HCT116 (cell line): ENCODE measurements around the gene CPA1. TPM values are rescaled to one million over a fixed set of nuclear protein-coding genes. Genes with fewer than 3 reads are reported as not detected.

Experiments
- ATAC-seq: fragments of 200-7000 bp; cut with Tn5 transposase; 2 replicates; pipeline ENCODE4 v1.9.1; 2020; ENCODE audit warnings: mild to moderate bottlenecking, moderate library complexity
- BruUV-seq: library from RNA; stranded (reverse); fragments of 400-500 nt; replicated peaks from 2 replicates; lab custom pipeline; 2021; lab: Mats Ljungman, UMichigan
- CTCF ChIA-PET: fragments of 300-600 bp; sonication (Branson Sonifier 250); formaldehyde crosslinking; loops from one replicate; lab custom pipeline; 2021; ENCODE audit warnings: antibody characterized with exemption; lab: Charles Lee
- POLR2A ChIA-PET: fragments of 300-600, 350-600 bp; sonication (Branson Sonifier 250); formaldehyde crosslinking; loops from one replicate; lab custom pipeline; 2021; ENCODE audit warnings: antibody characterized with exemption; lab: Charles Lee
- RAD21 ChIA-PET, 2 experiments: fragments of 300-600 bp; sonication (Branson Sonifier 250); formaldehyde crosslinking; loops; one replicate each; lab custom pipeline; 2023; ENCODE audit warnings: low total read pairs in 2 of 2; ENCODE audit not compliant: uncharacterized antibody in 2 of 2, unreplicated experiment in 2 of 2, low non-redundant PET in 1 of 2; lab: Charles Lee
- DNase-seq: peaks from one replicate; pipeline ENCODE4 v3.0.0-alpha.2; 2010; ENCODE audit warnings: low read depth, low spot score
- H2AFZ ChIP-seq: fragments of 200-600 bp; shearing (Covaris generic), sonication (generic); 2 replicates; pipeline ENCODE4 v1.6.1; 2017; ENCODE audit warnings: low read depth, mixed run types, mixed read lengths, antibody characterized with exemption, low read length; ENCODE audit not compliant: poor library complexity, severe bottlenecking
- H3K27ac ChIP-seq: 2 replicates; pipeline ENCODE4 v1.5.1; 2012; ENCODE audit warnings: low read depth, low read length
- H3K27me3 ChIP-seq: fragments of 200-600 bp; sonication (generic); 2 replicates; pipeline ENCODE4 v1.6.1; 2016; ENCODE audit warnings: mixed run types, low read length, mixed read lengths; ENCODE audit not compliant: insufficient read depth
- H3K36me3 ChIP-seq, 2 experiments: fragments of 200-500 bp in 1 of 2; fragments of 200-600 bp in 1 of 2; sonication (Bioruptor generic) in 1 of 2; sonication (generic) in 1 of 2; 2 replicates each; pipeline versions ENCODE4 v1.5.1 to v1.6.1; 2014 to 2016; ENCODE audit warnings: low read length in 2 of 2, inconsistent platforms in 1 of 2, mixed read lengths in 1 of 2, mixed run types in 1 of 2; ENCODE audit not compliant: insufficient read depth in 2 of 2, control insufficient read depth in 1 of 2
- H3K4me1 ChIP-seq, 2 experiments: fragments of 200-600 bp in 1 of 2; sonication (generic) in 1 of 2; 2 replicates each; pipeline versions ENCODE4 v1.5.1 to v1.6.1; 2012 to 2017; ENCODE audit warnings: low read length in 2 of 2, inconsistent platforms in 1 of 2, mild to moderate bottlenecking in 1 of 2, mixed read lengths in 1 of 2, mixed run types in 1 of 2, moderate library complexity in 1 of 2; ENCODE audit not compliant: insufficient read depth in 2 of 2, control insufficient read depth in 1 of 2
- H3K4me2 ChIP-seq: fragments of 200-600 bp; sonication (generic); 2 replicates; pipeline ENCODE4 v1.6.1; 2017; ENCODE audit warnings: mixed run types, low read length, mixed read lengths
- H3K4me3 ChIP-seq, 2 experiments: fragments of 200-600 bp in 1 of 2; sonication (generic) in 1 of 2; replicated peaks in 1 of 2; 2 replicates each; pipeline ENCODE4 v1.5.1; 2011 to 2016; ENCODE audit warnings: low read length in 2 of 2, control low read depth in 1 of 2, low read depth in 1 of 2, mild to moderate bottlenecking in 1 of 2, mixed read lengths in 1 of 2, mixed run types in 1 of 2
- H3K79me2 ChIP-seq: fragments of 200-600 bp; sonication (generic); 2 replicates; pipeline ENCODE4 v1.6.1; 2017; ENCODE audit warnings: mild to moderate bottlenecking, mixed run types, low read length, moderate library complexity, mixed read lengths; ENCODE audit not compliant: insufficient read depth
- H3K9ac ChIP-seq: fragments of 200-600 bp; sonication (generic); 2 replicates; pipeline ENCODE4 v1.6.1; 2016; ENCODE audit warnings: low read length, mixed read lengths
- H3K9me2 ChIP-seq: fragments of 200-600 bp; sonication (generic), shearing (Covaris generic); 2 replicates; pipeline ENCODE4 v1.6.1; 2017; ENCODE audit warnings: mixed run types, mild to moderate bottlenecking, moderate library complexity; ENCODE audit not compliant: insufficient read depth
- H3K9me3 ChIP-seq, 2 experiments: fragments of 200-500 bp in 1 of 2; fragments of 200-600 bp in 1 of 2; sonication (Bioruptor generic) in 1 of 2; sonication (generic) in 1 of 2; 2 replicates each; pipeline ENCODE4 v1.6.1; 2014 to 2017; ENCODE audit warnings: low read length in 2 of 2, mixed read lengths in 2 of 2, inconsistent platforms in 1 of 2, low read depth in 1 of 2, mild to moderate bottlenecking in 1 of 2, mixed run types in 1 of 2, moderate library complexity in 1 of 2; ENCODE audit not compliant: control insufficient read depth in 1 of 2, insufficient read depth in 1 of 2
- H4K20me1 ChIP-seq: fragments of 200-600 bp; sonication (generic), shearing (Covaris generic); 2 replicates; pipeline ENCODE4 v1.6.1; 2017; ENCODE audit warnings: mixed run types, mild to moderate bottlenecking, moderate library complexity; ENCODE audit not compliant: insufficient read depth
- EZH2 ChIP-seq: fragments of 200-600 bp; sonication (generic); IDR thresholded peaks from 2 replicates; pipeline ENCODE4 v1.6.1; 2017; ENCODE audit warnings: antibody characterized with exemption, mixed run types
- EZH2phosphoT487 ChIP-seq: fragments of 200-600 bp; IDR thresholded peaks from 2 replicates; pipeline ENCODE4 v1.6.1; 2018; ENCODE audit warnings: antibody characterized with exemption, borderline replicate concordance
- FOSL1 ChIP-seq: IDR thresholded peaks from 2 replicates; pipeline ENCODE4 v1.6.1; 2012; ENCODE audit warnings: low read depth
- RAD21 ChIP-seq: IDR thresholded peaks from 2 replicates; pipeline ENCODE4 v1.6.1; 2012; ENCODE audit warnings: low read depth, mild to moderate bottlenecking
- SIN3A ChIP-seq: IDR thresholded peaks from 2 replicates; pipeline ENCODE4 v1.6.1; 2012; ENCODE audit warnings: low read depth
- intact Hi-C: fragments of 100-400 bp; cut with micrococcal nuclease; formaldehyde crosslinking; loops from 2 replicates; pipeline ENCODE4 v1.10.0; 2022
- total RNA-seq: library from RNA; stranded (reverse); gene quantifications from one replicate; pipeline ENCODE4 v1.2.1, GENCODE V29; 2021; ENCODE audit not compliant: unreplicated experiment
- TF ChIP-seq, protein P1 (sequence below): IDR thresholded peaks from 2 replicates; pipeline ENCODE4 v1.6.1; 2012; ENCODE audit warnings: low read depth

Gene CPA1
- total RNA-seq, 1 experiment from 2014 or later, result 11.9 TPM

DNA sequence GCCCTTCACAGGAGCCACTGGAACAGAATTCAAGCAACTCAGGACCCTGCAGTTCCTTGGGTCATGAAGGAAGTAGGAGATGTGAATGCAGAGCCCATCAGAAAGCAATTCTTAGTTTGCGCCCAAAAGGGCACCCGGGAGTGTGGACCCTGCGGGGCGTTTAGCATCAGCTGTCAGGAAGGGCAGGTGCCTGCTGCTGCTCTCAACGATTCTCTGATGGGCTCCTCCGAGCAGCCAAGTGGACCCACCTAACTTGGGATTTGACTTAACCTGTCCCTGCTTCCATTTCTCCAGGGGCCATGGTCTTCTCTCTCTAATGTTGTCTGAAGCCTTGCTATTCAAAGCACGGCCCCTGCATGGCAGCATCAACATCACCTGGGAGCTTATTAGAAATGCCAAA, 18.6 kb upstream of the CPA1 start:
- no peak overlapping the region for H2AFZ ChIP-seq
- no peaks in the 10 kb centered on the region for H3K9me2 ChIP-seq
- H3K9ac ChIP-seq, result no peak overlapping the region
- H3K4me1 ChIP-seq, result peaks cover 36 to 54% of the 10 kb centered on the region in 2 experiments
- H4K20me1 ChIP-seq, result no peaks in the 10 kb centered on the region
- no TSS peak for BruUV-seq
- CTCF ChIA-PET, result no interaction called here
- peaks cover 0 to 21% of the 10 kb centered on the region in 2 experiments; a peak in 1 of 4 replicates for H3K9me3 ChIP-seq
- H3K27ac ChIP-seq, result no peak overlapping the region
- POLR2A ChIA-PET, result no interaction called here
- H3K27me3 ChIP-seq, result no peaks in the 10 kb centered on the region
- DNase-seq (no peak), ATAC-seq (no peak)
- intact Hi-C loops, result no loop called here
- RAD21 ChIA-PET, result no interaction called here
- no peaks in the 10 kb centered on the region for H3K36me3 ChIP-seq
- no peaks in the 10 kb centered on the region for H3K79me2 ChIP-seq
- TF ChIP-seq SIN3A, result no peak
- no peak for TF ChIP-seq RAD21
- TF ChIP-seq EZH2phosphoT487, result no peak
- no peak for TF ChIP-seq EZH2
- TF ChIP-seq, protein P1, sequence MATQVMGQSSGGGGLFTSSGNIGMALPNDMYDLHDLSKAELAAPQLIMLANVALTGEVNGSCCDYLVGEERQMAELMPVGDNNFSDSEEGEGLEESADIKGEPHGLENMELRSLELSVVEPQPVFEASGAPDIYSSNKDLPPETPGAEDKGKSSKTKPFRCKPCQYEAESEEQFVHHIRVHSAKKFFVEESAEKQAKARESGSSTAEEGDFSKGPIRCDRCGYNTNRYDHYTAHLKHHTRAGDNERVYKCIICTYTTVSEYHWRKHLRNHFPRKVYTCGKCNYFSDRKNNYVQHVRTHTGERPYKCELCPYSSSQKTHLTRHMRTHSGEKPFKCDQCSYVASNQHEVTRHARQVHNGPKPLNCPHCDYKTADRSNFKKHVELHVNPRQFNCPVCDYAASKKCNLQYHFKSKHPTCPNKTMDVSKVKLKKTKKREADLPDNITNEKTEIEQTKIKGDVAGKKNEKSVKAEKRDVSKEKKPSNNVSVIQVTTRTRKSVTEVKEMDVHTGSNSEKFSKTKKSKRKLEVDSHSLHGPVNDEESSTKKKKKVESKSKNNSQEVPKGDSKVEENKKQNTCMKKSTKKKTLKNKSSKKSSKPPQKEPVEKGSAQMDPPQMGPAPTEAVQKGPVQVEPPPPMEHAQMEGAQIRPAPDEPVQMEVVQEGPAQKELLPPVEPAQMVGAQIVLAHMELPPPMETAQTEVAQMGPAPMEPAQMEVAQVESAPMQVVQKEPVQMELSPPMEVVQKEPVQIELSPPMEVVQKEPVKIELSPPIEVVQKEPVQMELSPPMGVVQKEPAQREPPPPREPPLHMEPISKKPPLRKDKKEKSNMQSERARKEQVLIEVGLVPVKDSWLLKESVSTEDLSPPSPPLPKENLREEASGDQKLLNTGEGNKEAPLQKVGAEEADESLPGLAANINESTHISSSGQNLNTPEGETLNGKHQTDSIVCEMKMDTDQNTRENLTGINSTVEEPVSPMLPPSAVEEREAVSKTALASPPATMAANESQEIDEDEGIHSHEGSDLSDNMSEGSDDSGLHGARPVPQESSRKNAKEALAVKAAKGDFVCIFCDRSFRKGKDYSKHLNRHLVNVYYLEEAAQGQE, result no peak
- TF ChIP-seq FOSL1, result no peak
- H3K4me3 ChIP-seq, result no peak overlapping the region
- no peak overlapping the region for H3K4me2 ChIP-seq
